NCI-H82 (cell line): ENCODE data around the gene AFDN.
"Not testable (repeated sequence)": the region's sequence is repeated elsewhere in the genome, so short reads cannot be mapped to it uniquely, and the experiment has no call there.

Experiments used
- DNase-seq: peaks from one replicate; lab custom pipeline; 2025; lab: John Stamatoyannopoulos, UW

The AFDN gene

GRCh38 chr6:167949121-167949684 lies 122.5 kb downstream of the AFDN start:
- no peak for DNase-seq

GRCh38 chr6:167951781-167952511 lies 125.2 kb downstream of the AFDN start:
- DNase-seq = peak; percentile 50

- DNase-seq = peak; percentile 30
Measured at GRCh38 chr6:167952512-167952859, 125.8 kb downstream of the AFDN start.

GRCh38 chr6:167953551-167953950 lies 126.8 kb downstream of the AFDN start:
- no peak for DNase-seq

- no peak for DNase-seq
Measured at GRCh38 chr6:167954151-167954550, 127.4 kb downstream of the AFDN start.

GRCh38 chr6:167956491-167956890 lies 129.8 kb downstream of the AFDN start:
- DNase-seq = no peak

GRCh38 chr6:167956983-167957492 lies 130.3 kb downstream of the AFDN start:
- no peak for DNase-seq

GRCh38 chr6:167957626-167958025 lies 130.9 kb downstream of the AFDN start:
- DNase-seq = no peak

GRCh38 chr6:167960579-167960978 lies 133.9 kb downstream of the AFDN start:
- no peak for DNase-seq

- no peak for DNase-seq
Measured at GRCh38 chr6:167962711-167963110, 136.0 kb downstream of the AFDN start.

- DNase-seq = no peak
Measured at GRCh38 chr6:167963589-167964057, 136.9 kb downstream of the AFDN start.

GRCh38 chr6:167965592-167966539 lies 139.2 kb downstream of the AFDN start:
- DNase-seq = no peak

- DNase-seq = no peak
Measured at GRCh38 chr6:167966540-167966905, 139.8 kb downstream of the AFDN start.

- DNase-seq = peak; percentile 55
Measured at GRCh38 chr6:167968091-167968490, 141.4 kb downstream of the AFDN start.

- no peak for DNase-seq
Measured at GRCh38 chr6:167970230-167970629, 143.5 kb downstream of the AFDN start.

GRCh38 chr6:167972193-167972592 lies 145.5 kb downstream of the AFDN start:
- no peak for DNase-seq

- DNase-seq = peak; percentile 8
Measured at GRCh38 chr6:167973148-167973885, 146.6 kb downstream of the AFDN start.

GRCh38 chr6:167974640-167975344 lies 148.1 kb downstream of the AFDN start:
- no peak for DNase-seq

GRCh38 chr6:167975458-167975857 lies 148.7 kb downstream of the AFDN start:
- peak; percentile 5 for DNase-seq

- DNase-seq = not testable (repeated sequence)
Measured at GRCh38 chr6:167976116-167976657, 149.5 kb downstream of the AFDN start.

- DNase-seq = no peak
Measured at GRCh38 chr6:167976708-167977107, 150.0 kb downstream of the AFDN start.
